DND-41 (cell line): ENCODE data around the gene FAM174A.

Experiments used
- ATAC-seq: fragments of 200-7000 bp; cut with Tn5 transposase; 3 replicates; pipeline ENCODE4 v1.9.1; 2021; ENCODE audit warnings: low read depth; ENCODE audit not compliant: insufficient read depth
- DNase-seq: peaks from one replicate; pipeline ENCODE4 v3.0.0-alpha.2; 2020
- H2AFZ ChIP-seq: 2 replicates; pipeline ENCODE4 v1.6.0; 2012; ENCODE audit warnings: low read depth, low read length
- H3K27ac ChIP-seq: 2 replicates; pipeline ENCODE4 v1.5.1; 2012; ENCODE audit warnings: low read length, inconsistent platforms
- H3K27me3 ChIP-seq: fragments of 200-600 bp; sonication (generic); 2 replicates; pipeline ENCODE4 v1.6.0; 2012; ENCODE audit warnings: low read length, mild to moderate bottlenecking, inconsistent platforms; ENCODE audit not compliant: insufficient read depth, poor library complexity
- H3K36me3 ChIP-seq: 2 replicates; pipeline ENCODE4 v1.5.1; 2012; ENCODE audit warnings: low read length, inconsistent platforms; ENCODE audit not compliant: insufficient read depth
- H3K4me1 ChIP-seq: 2 replicates; pipeline ENCODE4 v1.5.1; 2012; ENCODE audit warnings: mild to moderate bottlenecking, low read length; ENCODE audit not compliant: insufficient read depth
- H3K4me2 ChIP-seq: 2 replicates; pipeline ENCODE4 v1.6.0; 2012; ENCODE audit warnings: mild to moderate bottlenecking, moderate library complexity, low read length, inconsistent platforms; ENCODE audit not compliant: insufficient read depth
- H3K4me3 ChIP-seq, 2 experiments: fragments of 200-600 bp in 1 of 2; shearing (Covaris generic) in 1 of 2; 2 replicates each; pipeline ENCODE4 v1.5.1; 2012 to 2016; ENCODE audit warnings: inconsistent platforms in 2 of 2, low read length in 2 of 2, mild to moderate bottlenecking in 2 of 2, low read depth in 1 of 2, moderate library complexity in 1 of 2
- H3K79me2 ChIP-seq: 2 replicates; pipeline ENCODE4 v1.6.0; 2012; ENCODE audit warnings: low read length, inconsistent platforms; ENCODE audit not compliant: insufficient read depth
- H3K9ac ChIP-seq: 2 replicates; pipeline ENCODE4 v1.6.0; 2012; ENCODE audit warnings: low read depth, mild to moderate bottlenecking, inconsistent platforms, low read length, moderate library complexity
- H3K9me3 ChIP-seq: 2 replicates; pipeline ENCODE4 v1.5.1; 2012; ENCODE audit warnings: low read length, moderate library complexity, mild to moderate bottlenecking, inconsistent platforms; ENCODE audit not compliant: insufficient read depth, severe bottlenecking
- H4K20me1 ChIP-seq: 2 replicates; pipeline ENCODE4 v1.6.0; 2012; ENCODE audit warnings: low read length; ENCODE audit not compliant: insufficient read depth
- EZH2 ChIP-seq: IDR thresholded peaks from 3 replicates; pipeline ENCODE4 v1.6.1; 2012; ENCODE audit warnings: borderline replicate concordance, low read depth, mild to moderate bottlenecking, moderate library complexity, low read length, inconsistent platforms; ENCODE audit not compliant: severe bottlenecking
- TF ChIP-seq, protein P1 (sequence below): IDR thresholded peaks from 2 replicates; pipeline ENCODE4 v1.5.1; 2012; ENCODE audit warnings: borderline replicate concordance, low read length, moderate library complexity, mild to moderate bottlenecking; ENCODE audit not compliant: poor library complexity, severe bottlenecking; ENCODE audit errors: extremely low read depth

The FAM174A gene

DNA sequence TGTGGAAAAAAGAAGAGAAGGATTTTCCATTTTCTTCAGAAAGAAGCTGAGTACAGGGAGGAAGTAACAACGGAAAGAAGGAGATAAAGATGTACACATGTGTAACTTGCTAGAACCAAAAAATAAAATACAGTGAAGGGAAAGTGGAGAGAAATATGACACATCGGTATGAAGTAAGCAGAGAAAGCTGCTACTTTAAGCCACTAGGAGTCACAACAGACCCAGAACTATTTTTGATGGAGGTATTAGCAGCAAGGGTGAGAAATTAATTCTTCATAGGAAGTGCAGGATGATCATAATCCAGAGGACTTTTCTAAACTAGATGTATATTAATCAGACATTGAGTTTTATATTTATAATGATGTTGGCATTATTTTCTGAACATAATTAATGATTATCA lies 88.5 kb downstream of the FAM174A start:
- ATAC-seq = peak; percentile 91
- no peak overlapping the region for H3K4me2 ChIP-seq
- H4K20me1 ChIP-seq = no peaks in the 10 kb centered on the region
- H3K27ac ChIP-seq = no peak overlapping the region
- no peaks in the 10 kb centered on the region for H3K9me3 ChIP-seq
- H3K4me3 ChIP-seq = no peak overlapping the region
- no peak overlapping the region for H3K9ac ChIP-seq
- DNase-seq = peak; percentile 11
- TF ChIP-seq, protein P1, sequence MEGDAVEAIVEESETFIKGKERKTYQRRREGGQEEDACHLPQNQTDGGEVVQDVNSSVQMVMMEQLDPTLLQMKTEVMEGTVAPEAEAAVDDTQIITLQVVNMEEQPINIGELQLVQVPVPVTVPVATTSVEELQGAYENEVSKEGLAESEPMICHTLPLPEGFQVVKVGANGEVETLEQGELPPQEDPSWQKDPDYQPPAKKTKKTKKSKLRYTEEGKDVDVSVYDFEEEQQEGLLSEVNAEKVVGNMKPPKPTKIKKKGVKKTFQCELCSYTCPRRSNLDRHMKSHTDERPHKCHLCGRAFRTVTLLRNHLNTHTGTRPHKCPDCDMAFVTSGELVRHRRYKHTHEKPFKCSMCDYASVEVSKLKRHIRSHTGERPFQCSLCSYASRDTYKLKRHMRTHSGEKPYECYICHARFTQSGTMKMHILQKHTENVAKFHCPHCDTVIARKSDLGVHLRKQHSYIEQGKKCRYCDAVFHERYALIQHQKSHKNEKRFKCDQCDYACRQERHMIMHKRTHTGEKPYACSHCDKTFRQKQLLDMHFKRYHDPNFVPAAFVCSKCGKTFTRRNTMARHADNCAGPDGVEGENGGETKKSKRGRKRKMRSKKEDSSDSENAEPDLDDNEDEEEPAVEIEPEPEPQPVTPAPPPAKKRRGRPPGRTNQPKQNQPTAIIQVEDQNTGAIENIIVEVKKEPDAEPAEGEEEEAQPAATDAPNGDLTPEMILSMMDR = peak; percentile 79
- TF ChIP-seq EZH2 = no peak
- no peaks in the 10 kb centered on the region for H3K4me1 ChIP-seq
- H3K79me2 ChIP-seq = no peaks in the 10 kb centered on the region
- no peaks in the 10 kb centered on the region for H3K36me3 ChIP-seq
- H2AFZ ChIP-seq = no peak overlapping the region
- H3K27me3 ChIP-seq = no peaks in the 10 kb centered on the region

DNA sequence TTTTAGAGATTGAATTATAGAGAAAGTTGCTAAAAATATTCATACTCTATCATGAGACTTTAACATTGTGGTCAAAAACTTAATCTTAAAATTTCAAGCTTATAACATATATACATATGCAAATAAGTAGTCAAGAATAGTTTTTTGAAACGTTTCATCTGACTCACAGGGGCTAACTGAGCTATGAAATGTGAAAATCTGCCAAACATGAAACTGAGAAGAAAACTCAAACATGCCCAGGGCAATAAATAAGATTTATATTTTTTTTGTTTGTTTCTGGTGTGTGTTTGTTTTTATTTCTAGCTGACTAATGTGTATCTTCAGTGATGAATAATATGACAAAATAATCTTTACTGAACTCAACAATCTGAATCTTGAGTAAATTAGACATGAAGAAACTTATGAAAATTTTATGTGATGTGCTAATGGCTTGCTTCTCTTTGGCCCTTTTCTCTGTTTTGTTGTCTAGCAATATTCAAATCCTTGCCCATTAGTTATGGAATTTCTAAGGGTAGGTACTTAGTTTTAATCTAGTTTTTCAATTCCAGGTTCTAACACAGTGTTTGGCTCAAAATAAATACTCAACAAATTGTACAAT lies 99.9 kb downstream of the FAM174A start:
- Histone ChIP-seq H3K4me3 (no peak overlapping the region), H3K9ac (no peak overlapping the region), H4K20me1 (no peaks in the 10 kb centered on the region), H3K9me3 (no peaks in the 10 kb centered on the region), H3K79me2 (no peaks in the 10 kb centered on the region), H3K27me3 (no peaks in the 10 kb centered on the region), H2AFZ (no peak overlapping the region), H3K4me1 (no peaks in the 10 kb centered on the region), H3K27ac (no peak overlapping the region), H3K36me3 (no peaks in the 10 kb centered on the region), H3K4me2 (no peak overlapping the region)
- no peak for TF ChIP-seq EZH2
- TF ChIP-seq, protein P1 = no peak
- ATAC-seq (no peak), DNase-seq (no peak)
